Measurements from ENCODE around the gene FGF18.
"Not testable (repeated sequence)": the region's sequence is repeated elsewhere in the genome, so short reads cannot be mapped to it uniquely, and the experiment has no call there.

The FGF18 gene

GRCh38 chr5:171401167-171401947, 18.1 kb upstream of the FGF18 start:
- DNase-seq, result no peak

- DNase-seq, result not testable (repeated sequence)
These were observed 16.7 kb upstream of the FGF18 start for GRCh38 chr5:171402751-171403150.

GRCh38 chr5:171405615-171406014, 13.8 kb upstream of the FGF18 start:
- no peak for DNase-seq

GRCh38 chr5:171407234-171407633, 12.2 kb upstream of the FGF18 start:
- DNase-seq, result no peak

- no peak for DNase-seq
These were observed 10.0 kb upstream of the FGF18 start for GRCh38 chr5:171409164-171410136.

GRCh38 chr5:171410181-171410580, 9.3 kb upstream of the FGF18 start:
- no peak for DNase-seq

GRCh38 chr5:171412186-171412585, 7.3 kb upstream of the FGF18 start:
- no peak for DNase-seq

GRCh38 chr5:171413153-171413910, 6.1 kb upstream of the FGF18 start:
- DNase-seq, result no peak

- DNase-seq, result not testable (repeated sequence)
These were observed 5.5 kb upstream of the FGF18 start for GRCh38 chr5:171413993-171414392.

GRCh38 chr5:171415115-171415730, 4.2 kb upstream of the FGF18 start:
- DNase-seq, result no peak

- DNase-seq, result no peak
These were observed 3.0 kb upstream of the FGF18 start for GRCh38 chr5:171416160-171417049.

GRCh38 chr5:171418316-171418981, 998 bp upstream of the FGF18 start:
- DNase-seq, result no peak

GRCh38 chr5:171419688-171420430, 412 bp downstream of the FGF18 start:
- no peak for DNase-seq

GRCh38 chr5:171420431-171421241, 1.2 kb downstream of the FGF18 start:
- DNase-seq, result no peak

- DNase-seq, result no peak
These were observed 2.1 kb downstream of the FGF18 start for GRCh38 chr5:171421331-171422262.

- DNase-seq, result no peak
These were observed 3.0 kb downstream of the FGF18 start for GRCh38 chr5:171422495-171422894.

GRCh38 chr5:171422902-171423663, 3.6 kb downstream of the FGF18 start:
- DNase-seq, result no peak
